ENCODE data around the gene MAP4K1. TPM values are rescaled to one million over a fixed set of nuclear protein-coding genes. Genes with fewer than 3 reads are reported as not detected.

MAP4K1 gene
- polyA plus RNA-seq, 1 donor from 2014 or later = 1.0 TPM

- H3K27me3 ChIP-seq (ENCODE audit: insufficient read depth, low read depth, low read length) = no peaks in the 10 kb centered on the region
- no peaks in the 10 kb centered on the region for H3K9me3 ChIP-seq (ENCODE audit: low read length)
- no peaks in the 10 kb centered on the region for H3K9me2 ChIP-seq (ENCODE audit: insufficient read depth, low read length)
- H3K9ac ChIP-seq (ENCODE audit: low read length) = no peak overlapping the region
- H4K20me1 ChIP-seq (ENCODE audit: insufficient read depth) = no peaks in the 10 kb centered on the region
- H3K4me2 ChIP-seq (ENCODE audit: low read length) = no peak overlapping the region
- H3F3A ChIP-seq (ENCODE audit: insufficient read depth, low read length, poor library complexity, severe bottlenecking) = no peaks in the 10 kb centered on the region
- TF ChIP-seq SMC3 (conservative IDR thresholded peaks at IDR 0.05; ENCODE audit: poor library complexity) = no peak
- no peak overlapping the region for H2AFZ ChIP-seq (ENCODE audit: low read depth, low read length)
- H3K36me3 ChIP-seq (ENCODE audit: insufficient read depth, low read length) = no peaks in the 10 kb centered on the region
- no peaks in the 10 kb centered on the region for H3K79me2 ChIP-seq (replicated peaks; ENCODE audit: insufficient read depth, low read length)
- H3K27ac ChIP-seq (ENCODE audit: low read length) = no peak overlapping the region
- H3K4me3 ChIP-seq (ENCODE audit: low read length) = no peak overlapping the region
Measured at GRCh38 chr19:38551450-38551813, 66.3 kb downstream of the MAP4K1 start.

- Histone ChIP-seq H3K27ac (ENCODE audit: low read length) (peak overlapping the region; percentile 18), H3K9me2 (ENCODE audit: insufficient read depth, low read length) (no peaks in the 10 kb centered on the region), H3K9me3 (ENCODE audit: low read length) (no peaks in the 10 kb centered on the region), H3K4me3 (ENCODE audit: low read length) (no peak overlapping the region), H3K4me2 (ENCODE audit: low read length) (no peak overlapping the region), H3K27me3 (ENCODE audit: insufficient read depth, low read depth, low read length) (no peaks in the 10 kb centered on the region), H4K20me1 (ENCODE audit: insufficient read depth) (no peaks in the 10 kb centered on the region), H3F3A (ENCODE audit: insufficient read depth, low read length, poor library complexity, severe bottlenecking) (no peaks in the 10 kb centered on the region), H3K9ac (ENCODE audit: low read length) (no peak overlapping the region), H2AFZ (ENCODE audit: low read depth, low read length) (no peak overlapping the region), H3K36me3 (ENCODE audit: insufficient read depth, low read length) (no peaks in the 10 kb centered on the region), H3K79me2 (replicated peaks; ENCODE audit: insufficient read depth, low read length) (no peaks in the 10 kb centered on the region)
- TF ChIP-seq EZH2 (IDR thresholded peaks at IDR 0.05; ENCODE audit: borderline replicate concordance, insufficient read depth, low read length, poor library complexity, severe bottlenecking) (no peak), POLR2AphosphoS5 (IDR thresholded peaks at IDR 0.05) (no peak), RAD21 (conservative IDR thresholded peaks at IDR 0.05) (no peak), MXI1 (conservative IDR thresholded peaks at IDR 0.05; ENCODE audit: poor library complexity, severe bottlenecking) (no peak), EP300 (conservative IDR thresholded peaks at IDR 0.05; ENCODE audit: poor library complexity, severe bottlenecking) (no peak), CTCF (IDR thresholded peaks at IDR 0.05; ENCODE audit: poor library complexity, severe bottlenecking) (no peak), REST (IDR thresholded peaks at IDR 0.05; ENCODE audit: borderline replicate concordance) (no peak), SMC3 (conservative IDR thresholded peaks at IDR 0.05; ENCODE audit: poor library complexity) (no peak), TAF1 (IDR thresholded peaks at IDR 0.05; ENCODE audit: low read depth) (no peak)
Measured at GRCh38 chr19:38550376-38550775, 67.4 kb downstream of the MAP4K1 start.

GRCh38 chr19:38549942-38550341 lies 67.8 kb downstream of the MAP4K1 start:
- Histone ChIP-seq H3K9ac (ENCODE audit: low read length) (no peak overlapping the region), H3K9me2 (ENCODE audit: insufficient read depth, low read length) (no peaks in the 10 kb centered on the region), H3F3A (ENCODE audit: insufficient read depth, low read length, poor library complexity, severe bottlenecking) (no peaks in the 10 kb centered on the region), H3K4me3 (ENCODE audit: low read length) (no peak overlapping the region), H4K20me1 (ENCODE audit: insufficient read depth) (no peaks in the 10 kb centered on the region), H2AFZ (ENCODE audit: low read depth, low read length) (no peak overlapping the region), H3K79me2 (replicated peaks; ENCODE audit: insufficient read depth, low read length) (no peaks in the 10 kb centered on the region), H3K36me3 (ENCODE audit: insufficient read depth, low read length) (no peaks in the 10 kb centered on the region), H3K4me2 (ENCODE audit: low read length) (no peak overlapping the region), H3K27ac (ENCODE audit: low read length) (peak overlapping the region; percentile 18), H3K9me3 (ENCODE audit: low read length) (no peaks in the 10 kb centered on the region), H3K27me3 (ENCODE audit: insufficient read depth, low read depth, low read length) (no peaks in the 10 kb centered on the region)
- no peak for TF ChIP-seq POLR2AphosphoS5 (IDR thresholded peaks at IDR 0.05)
- no peak for TF ChIP-seq RAD21 (conservative IDR thresholded peaks at IDR 0.05)
- no peak for TF ChIP-seq REST (IDR thresholded peaks at IDR 0.05; ENCODE audit: borderline replicate concordance)
- TF ChIP-seq MXI1 (conservative IDR thresholded peaks at IDR 0.05; ENCODE audit: poor library complexity, severe bottlenecking) = no peak
- TF ChIP-seq CTCF (IDR thresholded peaks at IDR 0.05; ENCODE audit: poor library complexity, severe bottlenecking) = no peak
- TF ChIP-seq TAF1 (IDR thresholded peaks at IDR 0.05; ENCODE audit: low read depth) = no peak
- no peak for TF ChIP-seq EZH2 (IDR thresholded peaks at IDR 0.05; ENCODE audit: borderline replicate concordance, insufficient read depth, low read length, poor library complexity, severe bottlenecking)
